ENCODE results near the gene GPX2.

GPX2 gene

DNA sequence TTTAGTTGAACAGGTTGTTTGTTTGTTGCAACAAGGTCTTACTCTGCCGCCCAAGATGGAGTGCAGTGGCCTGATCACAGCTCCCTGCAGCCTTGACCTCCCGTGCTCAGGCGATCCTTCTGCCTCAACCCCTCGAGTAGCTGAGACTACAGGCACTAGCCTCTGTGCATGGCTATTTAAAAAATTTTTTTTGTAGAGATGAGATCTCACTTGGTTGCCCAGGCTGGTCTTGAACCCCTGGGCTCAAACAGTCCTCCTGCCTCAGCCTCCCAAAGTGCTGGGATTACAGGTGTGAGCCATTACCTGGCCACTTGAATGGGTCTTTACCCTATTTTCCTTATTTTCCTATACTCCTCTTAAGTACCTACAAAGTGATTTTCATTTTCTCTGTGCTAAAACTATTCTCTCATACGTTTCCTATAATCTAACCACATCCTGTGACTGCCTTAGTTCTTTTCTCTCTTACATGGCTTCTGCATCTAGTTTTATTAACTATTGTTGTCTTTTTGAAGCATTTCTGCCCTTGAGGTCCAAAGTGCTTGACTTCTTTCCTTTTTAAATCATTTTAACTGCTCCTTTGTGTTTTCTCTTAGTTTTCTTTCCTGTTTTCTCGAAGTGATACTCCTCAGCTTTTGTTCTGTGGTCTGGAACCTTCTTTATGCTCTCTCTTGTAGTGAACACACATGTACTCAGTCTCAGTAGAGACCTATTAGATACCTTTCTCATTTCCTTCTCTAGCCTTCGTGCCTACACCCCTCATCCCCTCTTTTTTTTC lies 14.1 kb downstream of the GPX2 start:
- H3K9me3 ChIP-seq (ENCODE audit: insufficient read depth, low read length, severe bottlenecking): no peaks in the 10 kb centered on the region
- H3K36me3 ChIP-seq (ENCODE audit: insufficient read depth, low read length): peaks cover 81% of the 10 kb centered on the region
- H3K4me2 ChIP-seq (ENCODE audit: insufficient read depth, low read length): peak overlapping the region; percentile 48
- H3K79me2 ChIP-seq (ENCODE audit: insufficient read depth, low read length): peaks cover 56% of the 10 kb centered on the region
- H4K20me1 ChIP-seq (ENCODE audit: insufficient read depth, low read length): no peaks in the 10 kb centered on the region; the same call in 1 of the 2 replicates
- peak overlapping the region; percentile 42 for H3K9ac ChIP-seq (ENCODE audit: low read depth, low read length)
- H2AFZ ChIP-seq (ENCODE audit: low read depth, low read length): peak overlapping the region; percentile 32
- peaks cover 44% of the 10 kb centered on the region for H3K4me1 ChIP-seq (ENCODE audit: insufficient read depth, low read length)
- peak; percentile 20 for DNase-seq
- H3K27me3 ChIP-seq (ENCODE audit: insufficient read depth, low read length, poor library complexity): no peaks in the 10 kb centered on the region
- H3K4me3 ChIP-seq (ENCODE audit: low read depth in 1 of 2, low read length in 2 of 2): peak overlapping the region in 1 of 2 experiments; percentile 26; a peak in 2 of 4 replicates
- ATAC-seq (ENCODE audit: insufficient read depth, low read depth): peak; percentile 91
- TF ChIP-seq, protein P1, sequence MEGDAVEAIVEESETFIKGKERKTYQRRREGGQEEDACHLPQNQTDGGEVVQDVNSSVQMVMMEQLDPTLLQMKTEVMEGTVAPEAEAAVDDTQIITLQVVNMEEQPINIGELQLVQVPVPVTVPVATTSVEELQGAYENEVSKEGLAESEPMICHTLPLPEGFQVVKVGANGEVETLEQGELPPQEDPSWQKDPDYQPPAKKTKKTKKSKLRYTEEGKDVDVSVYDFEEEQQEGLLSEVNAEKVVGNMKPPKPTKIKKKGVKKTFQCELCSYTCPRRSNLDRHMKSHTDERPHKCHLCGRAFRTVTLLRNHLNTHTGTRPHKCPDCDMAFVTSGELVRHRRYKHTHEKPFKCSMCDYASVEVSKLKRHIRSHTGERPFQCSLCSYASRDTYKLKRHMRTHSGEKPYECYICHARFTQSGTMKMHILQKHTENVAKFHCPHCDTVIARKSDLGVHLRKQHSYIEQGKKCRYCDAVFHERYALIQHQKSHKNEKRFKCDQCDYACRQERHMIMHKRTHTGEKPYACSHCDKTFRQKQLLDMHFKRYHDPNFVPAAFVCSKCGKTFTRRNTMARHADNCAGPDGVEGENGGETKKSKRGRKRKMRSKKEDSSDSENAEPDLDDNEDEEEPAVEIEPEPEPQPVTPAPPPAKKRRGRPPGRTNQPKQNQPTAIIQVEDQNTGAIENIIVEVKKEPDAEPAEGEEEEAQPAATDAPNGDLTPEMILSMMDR (IDR thresholded peaks at IDR 0.05; ENCODE audit: borderline replicate concordance, extremely low read depth, low read length, poor library complexity, severe bottlenecking): no peak
- TF ChIP-seq EZH2 (IDR thresholded peaks at IDR 0.05; ENCODE audit: borderline replicate concordance, low read depth, low read length, severe bottlenecking): no peak
- H3K27ac ChIP-seq (ENCODE audit: low read length): peak overlapping the region; percentile 85

DNA sequence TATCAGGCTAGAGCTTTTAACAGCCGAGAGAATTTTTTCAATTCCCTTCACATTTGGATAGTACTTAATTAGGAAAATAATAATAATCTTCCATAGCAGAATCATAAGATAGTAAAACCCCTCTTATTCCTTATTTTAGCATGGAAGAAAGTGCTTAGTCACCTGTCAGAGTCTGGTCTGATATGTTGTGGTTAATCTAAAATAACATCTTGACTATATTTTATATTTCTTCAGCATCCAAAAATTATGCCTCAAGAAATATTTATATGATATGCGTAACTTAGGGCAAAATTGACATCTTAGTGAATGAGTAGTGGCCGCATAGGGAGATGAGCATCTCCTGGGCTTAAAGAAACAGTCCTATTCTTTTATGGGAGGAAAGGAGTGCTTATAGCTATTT lies 15.5 kb downstream of the GPX2 start:
- no peak for TF ChIP-seq EZH2 (IDR thresholded peaks at IDR 0.05; ENCODE audit: borderline replicate concordance, low read depth, low read length, severe bottlenecking)
- TF ChIP-seq, protein P1 (IDR thresholded peaks at IDR 0.05; ENCODE audit: borderline replicate concordance, extremely low read depth, low read length, poor library complexity, severe bottlenecking): no peak
- Histone ChIP-seq H3K4me1 (ENCODE audit: insufficient read depth, low read length) (peaks cover 44% of the 10 kb centered on the region), H3K4me2 (ENCODE audit: insufficient read depth, low read length) (peak overlapping the region; percentile 48; the same call in 1 of the 2 replicates), H4K20me1 (ENCODE audit: insufficient read depth, low read length) (no peaks in the 10 kb centered on the region; the same call in 1 of the 2 replicates), H3K4me3 (ENCODE audit: low read depth in 1 of 2, low read length in 2 of 2) (no peak overlapping the region), H3K27ac (ENCODE audit: low read length) (peak overlapping the region; percentile 74), H3K9ac (ENCODE audit: low read depth, low read length) (no peak overlapping the region), H3K36me3 (ENCODE audit: insufficient read depth, low read length) (peaks cover 68% of the 10 kb centered on the region), H2AFZ (ENCODE audit: low read depth, low read length) (no peak overlapping the region), H3K27me3 (ENCODE audit: insufficient read depth, low read length, poor library complexity) (no peaks in the 10 kb centered on the region), H3K79me2 (ENCODE audit: insufficient read depth, low read length) (peaks cover 61% of the 10 kb centered on the region), H3K9me3 (ENCODE audit: insufficient read depth, low read length, severe bottlenecking) (no peaks in the 10 kb centered on the region)
- DNase-seq (no peak), ATAC-seq (ENCODE audit: insufficient read depth, low read depth) (no peak)

DNA sequence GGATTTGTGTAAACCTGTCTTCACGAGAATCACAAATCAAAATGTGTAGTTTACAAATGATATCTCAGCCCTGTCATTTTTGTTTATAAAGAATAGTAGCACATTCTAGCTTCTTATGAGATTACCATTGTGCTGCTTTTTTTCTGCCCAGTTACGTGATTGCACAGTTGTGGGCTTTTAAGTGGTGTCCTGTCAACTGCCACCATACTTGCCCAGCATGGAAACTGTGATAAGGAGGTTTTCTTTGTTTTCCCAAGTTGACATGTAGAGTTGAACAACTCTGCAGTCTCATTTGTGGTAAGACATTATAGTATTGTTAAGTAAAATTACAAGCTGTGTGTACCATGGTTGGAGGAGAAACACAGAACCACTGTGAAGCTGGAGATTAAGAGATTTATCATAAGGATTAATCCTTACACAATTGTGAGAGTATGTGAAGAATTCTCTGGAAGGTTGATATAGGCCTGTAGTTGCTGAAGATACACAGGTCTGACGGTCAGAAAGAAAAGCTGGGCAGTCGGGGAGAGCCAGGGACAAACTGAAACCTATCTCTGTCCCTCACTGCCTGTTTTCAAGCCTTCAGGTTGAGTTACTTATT lies 16.0 kb downstream of the GPX2 start:
- DNase-seq: no peak

More for the DNA sequence above, 16.0 kb downstream of the GPX2 start:
- H3K79me2 ChIP-seq (ENCODE audit: insufficient read depth, low read length): peaks cover 61% of the 10 kb centered on the region
- peaks cover 63% of the 10 kb centered on the region for H3K36me3 ChIP-seq (ENCODE audit: insufficient read depth, low read length)
- no peak overlapping the region for H3K4me2 ChIP-seq (ENCODE audit: insufficient read depth, low read length)
- no peak overlapping the region for H2AFZ ChIP-seq (ENCODE audit: low read depth, low read length)
- H3K9ac ChIP-seq (ENCODE audit: low read depth, low read length): no peak overlapping the region
- H3K4me1 ChIP-seq (ENCODE audit: insufficient read depth, low read length): peaks cover 44% of the 10 kb centered on the region
- H4K20me1 ChIP-seq (ENCODE audit: insufficient read depth, low read length): no peaks in the 10 kb centered on the region; the same call in 1 of the 2 replicates
- H3K4me3 ChIP-seq (ENCODE audit: low read depth in 1 of 2, low read length in 2 of 2): no peak overlapping the region
- H3K27me3 ChIP-seq (ENCODE audit: insufficient read depth, low read length, poor library complexity): no peaks in the 10 kb centered on the region
- H3K27ac ChIP-seq (ENCODE audit: low read length): peak overlapping the region; percentile 54
- no peak for ATAC-seq (ENCODE audit: insufficient read depth, low read depth)
- no peaks in the 10 kb centered on the region for H3K9me3 ChIP-seq (ENCODE audit: insufficient read depth, low read length, severe bottlenecking)
- TF ChIP-seq EZH2 (IDR thresholded peaks at IDR 0.05; ENCODE audit: borderline replicate concordance, low read depth, low read length, severe bottlenecking): no peak
- TF ChIP-seq, protein P1 (IDR thresholded peaks at IDR 0.05; ENCODE audit: borderline replicate concordance, extremely low read depth, low read length, poor library complexity, severe bottlenecking): no peak

Measured in DND-41 (cell line).